ENCODE results near the gene ITFG1. TPM values are rescaled to one million over a fixed set of nuclear protein-coding genes. Genes with fewer than 3 reads are reported as not detected.
A peak's percentile ranks its signal among the peaks of the same experiment; 100 is the strongest.

Gene ITFG1
- total RNA-seq, 1 donor, result 79.0 TPM

GRCh38 chr16:47465919-47466630 lies 5.2 kb upstream of the ITFG1 start:
- no peak overlapping the region for H3K4me3 ChIP-seq (ENCODE audit: low read depth, low read length)
- TF ChIP-seq CTCF (IDR thresholded peaks at IDR 0.05; ENCODE audit: insufficient read depth, low read depth, low read length), result no peak
- no peak for DNase-seq (ENCODE audit: low read depth)

GRCh38 chr16:47463771-47464624 lies 3.1 kb upstream of the ITFG1 start:
- DNase-seq (ENCODE audit: low read depth), result no peak
- no peak overlapping the region for H3K4me3 ChIP-seq (ENCODE audit: low read depth, low read length)
- no peak for TF ChIP-seq CTCF (IDR thresholded peaks at IDR 0.05; ENCODE audit: insufficient read depth, low read depth, low read length)

GRCh38 chr16:47461598-47462266 lies 869 bp upstream of the ITFG1 start:
- peak overlapping the region; percentile 98 for H3K4me3 ChIP-seq (ENCODE audit: low read depth, low read length)
- peak; percentile 79 for DNase-seq (ENCODE audit: low read depth)
- no peak for TF ChIP-seq CTCF (IDR thresholded peaks at IDR 0.05; ENCODE audit: insufficient read depth, low read depth, low read length)

- peak; percentile 12 for DNase-seq (ENCODE audit: low read depth)
- TF ChIP-seq CTCF (IDR thresholded peaks at IDR 0.05; ENCODE audit: insufficient read depth, low read depth, low read length), result no peak
- peak overlapping the region; percentile 98 for H3K4me3 ChIP-seq (ENCODE audit: low read depth, low read length)
Measured at GRCh38 chr16:47460359-47460710, 528 bp downstream of the ITFG1 start.

- no peak for TF ChIP-seq CTCF (IDR thresholded peaks at IDR 0.05; ENCODE audit: insufficient read depth, low read depth, low read length)
- no peak for DNase-seq (ENCODE audit: low read depth)
- peak overlapping the region; percentile 98 for H3K4me3 ChIP-seq (ENCODE audit: low read depth, low read length)
Measured at GRCh38 chr16:47459603-47460002, 1.3 kb downstream of the ITFG1 start.

- no peak for DNase-seq (ENCODE audit: low read depth)
- no peak overlapping the region for H3K4me3 ChIP-seq (ENCODE audit: low read depth, low read length)
- no peak for TF ChIP-seq CTCF (IDR thresholded peaks at IDR 0.05; ENCODE audit: insufficient read depth, low read depth, low read length)
Measured at GRCh38 chr16:47458331-47458730, 2.5 kb downstream of the ITFG1 start.
